ENCODE data around the gene OVAAL.

Gene OVAAL

GRCh38 chr1:180558664-180559063, at the start of gene OVAAL:
OVAAL (plus strand) TSS chr1:180558964.
- H3K9ac ChIP-seq (ENCODE audit: low read length) = no peak within 1 kb of the TSS
- H3K27me3 ChIP-seq (ENCODE audit: control insufficient read depth, insufficient read depth, low read length) = no peaks in the 10 kb centered on the region
- H3K36me3 ChIP-seq (ENCODE audit: control insufficient read depth, insufficient read depth, low read length) = no peaks in the 10 kb centered on the region
- H3K4me1 ChIP-seq (ENCODE audit: control insufficient read depth, insufficient read depth, low read length) = peaks cover 3% of the 10 kb centered on the region; the same call in 1 of the 2 replicates
- no peak within 1 kb of the TSS for H3K27ac ChIP-seq (ENCODE audit: low read depth, low read length)
- H3K9me3 ChIP-seq (ENCODE audit: control insufficient read depth, insufficient read depth, low read depth, low read length) = no peaks in the 10 kb centered on the region; the same call in 1 of the 2 replicates
- H3K4me3 ChIP-seq (ENCODE audit: low read depth, low read length) = no peak within 1 kb of the TSS

GRCh38 chr1:180510882-180511281, 47.9 kb upstream of the OVAAL start:
- Histone ChIP-seq H3K4me3 (ENCODE audit: low read depth, low read length) (no peak overlapping the region), H3K9me3 (ENCODE audit: control insufficient read depth, insufficient read depth, low read depth, low read length) (peaks cover 25% of the 10 kb centered on the region), H3K9ac (ENCODE audit: low read length) (no peak overlapping the region), H3K27me3 (ENCODE audit: control insufficient read depth, insufficient read depth, low read length) (no peaks in the 10 kb centered on the region), H3K36me3 (ENCODE audit: control insufficient read depth, insufficient read depth, low read length) (no peaks in the 10 kb centered on the region), H3K27ac (ENCODE audit: low read depth, low read length) (no peak overlapping the region), H3K4me1 (ENCODE audit: control insufficient read depth, insufficient read depth, low read length) (peaks cover 10% of the 10 kb centered on the region)

GRCh38 chr1:180513531-180513930, 45.2 kb upstream of the OVAAL start:
- H3K9me3 ChIP-seq (ENCODE audit: control insufficient read depth, insufficient read depth, low read depth, low read length) = peaks cover 14% of the 10 kb centered on the region
- no peaks in the 10 kb centered on the region for H3K36me3 ChIP-seq (ENCODE audit: control insufficient read depth, insufficient read depth, low read length)
- no peaks in the 10 kb centered on the region for H3K27me3 ChIP-seq (ENCODE audit: control insufficient read depth, insufficient read depth, low read length)
- H3K4me3 ChIP-seq (ENCODE audit: low read depth, low read length) = no peak overlapping the region
- no peak overlapping the region for H3K9ac ChIP-seq (ENCODE audit: low read length)
- H3K4me1 ChIP-seq (ENCODE audit: control insufficient read depth, insufficient read depth, low read length) = peaks cover 15% of the 10 kb centered on the region
- H3K27ac ChIP-seq (ENCODE audit: low read depth, low read length) = no peak overlapping the region

GRCh38 chr1:180515364-180515763, 43.4 kb upstream of the OVAAL start:
- Histone ChIP-seq H3K36me3 (ENCODE audit: control insufficient read depth, insufficient read depth, low read length) (no peaks in the 10 kb centered on the region), H3K4me1 (ENCODE audit: control insufficient read depth, insufficient read depth, low read length) (peaks cover 20% of the 10 kb centered on the region), H3K27me3 (ENCODE audit: control insufficient read depth, insufficient read depth, low read length) (no peaks in the 10 kb centered on the region), H3K9ac (ENCODE audit: low read length) (no peak overlapping the region), H3K4me3 (ENCODE audit: low read depth, low read length) (no peak overlapping the region), H3K27ac (ENCODE audit: low read depth, low read length) (no peak overlapping the region), H3K9me3 (ENCODE audit: control insufficient read depth, insufficient read depth, low read depth, low read length) (no peaks in the 10 kb centered on the region)

GRCh38 chr1:180515857-180516388, 42.8 kb upstream of the OVAAL start:
- H3K9ac ChIP-seq (ENCODE audit: low read length) = no peak overlapping the region
- no peak overlapping the region for H3K27ac ChIP-seq (ENCODE audit: low read depth, low read length)
- H3K4me1 ChIP-seq (ENCODE audit: control insufficient read depth, insufficient read depth, low read length) = peaks cover 20% of the 10 kb centered on the region
- H3K27me3 ChIP-seq (ENCODE audit: control insufficient read depth, insufficient read depth, low read length) = no peaks in the 10 kb centered on the region
- no peaks in the 10 kb centered on the region for H3K9me3 ChIP-seq (ENCODE audit: control insufficient read depth, insufficient read depth, low read depth, low read length)
- no peaks in the 10 kb centered on the region for H3K36me3 ChIP-seq (ENCODE audit: control insufficient read depth, insufficient read depth, low read length)
- no peak overlapping the region for H3K4me3 ChIP-seq (ENCODE audit: low read depth, low read length)

GRCh38 chr1:180519846-180520245, 38.9 kb upstream of the OVAAL start:
- Histone ChIP-seq H3K9me3 (ENCODE audit: control insufficient read depth, insufficient read depth, low read depth, low read length) (no peaks in the 10 kb centered on the region), H3K9ac (ENCODE audit: low read length) (no peak overlapping the region), H3K36me3 (ENCODE audit: control insufficient read depth, insufficient read depth, low read length) (no peaks in the 10 kb centered on the region), H3K27ac (ENCODE audit: low read depth, low read length) (no peak overlapping the region), H3K27me3 (ENCODE audit: control insufficient read depth, insufficient read depth, low read length) (no peaks in the 10 kb centered on the region), H3K4me1 (ENCODE audit: control insufficient read depth, insufficient read depth, low read length) (peaks cover 28% of the 10 kb centered on the region), H3K4me3 (ENCODE audit: low read depth, low read length) (no peak overlapping the region)

GRCh38 chr1:180521474-180522212, 37.1 kb upstream of the OVAAL start:
- Histone ChIP-seq H3K4me3 (ENCODE audit: low read depth, low read length) (no peak overlapping the region), H3K4me1 (ENCODE audit: control insufficient read depth, insufficient read depth, low read length) (peaks cover 28% of the 10 kb centered on the region), H3K9ac (ENCODE audit: low read length) (peak overlapping the region; percentile 22), H3K9me3 (ENCODE audit: control insufficient read depth, insufficient read depth, low read depth, low read length) (no peaks in the 10 kb centered on the region), H3K27ac (ENCODE audit: low read depth, low read length) (no peak overlapping the region), H3K27me3 (ENCODE audit: control insufficient read depth, insufficient read depth, low read length) (no peaks in the 10 kb centered on the region), H3K36me3 (ENCODE audit: control insufficient read depth, insufficient read depth, low read length) (no peaks in the 10 kb centered on the region)

- no peak overlapping the region for H3K4me3 ChIP-seq (ENCODE audit: low read depth, low read length)
- H3K9ac ChIP-seq (ENCODE audit: low read length) = no peak overlapping the region
- H3K27ac ChIP-seq (ENCODE audit: low read depth, low read length) = no peak overlapping the region
- H3K4me1 ChIP-seq (ENCODE audit: control insufficient read depth, insufficient read depth, low read length) = peaks cover 33% of the 10 kb centered on the region
- no peaks in the 10 kb centered on the region for H3K36me3 ChIP-seq (ENCODE audit: control insufficient read depth, insufficient read depth, low read length)
- no peaks in the 10 kb centered on the region for H3K27me3 ChIP-seq (ENCODE audit: control insufficient read depth, insufficient read depth, low read length)
- no peaks in the 10 kb centered on the region for H3K9me3 ChIP-seq (ENCODE audit: control insufficient read depth, insufficient read depth, low read depth, low read length)
Measured at GRCh38 chr1:180522213-180522515, 36.6 kb upstream of the OVAAL start.

GRCh38 chr1:180524160-180524914, 34.4 kb upstream of the OVAAL start:
- Histone ChIP-seq H3K4me1 (ENCODE audit: control insufficient read depth, insufficient read depth, low read length) (peaks cover 35% of the 10 kb centered on the region), H3K27ac (ENCODE audit: low read depth, low read length) (no peak overlapping the region), H3K27me3 (ENCODE audit: control insufficient read depth, insufficient read depth, low read length) (no peaks in the 10 kb centered on the region), H3K4me3 (ENCODE audit: low read depth, low read length) (no peak overlapping the region), H3K36me3 (ENCODE audit: control insufficient read depth, insufficient read depth, low read length) (no peaks in the 10 kb centered on the region), H3K9ac (ENCODE audit: low read length) (no peak overlapping the region), H3K9me3 (ENCODE audit: control insufficient read depth, insufficient read depth, low read depth, low read length) (no peaks in the 10 kb centered on the region)

GRCh38 chr1:180524915-180525714, 33.6 kb upstream of the OVAAL start:
- Histone ChIP-seq H3K9me3 (ENCODE audit: control insufficient read depth, insufficient read depth, low read depth, low read length) (no peaks in the 10 kb centered on the region), H3K36me3 (ENCODE audit: control insufficient read depth, insufficient read depth, low read length) (no peaks in the 10 kb centered on the region), H3K4me3 (ENCODE audit: low read depth, low read length) (no peak overlapping the region), H3K27ac (ENCODE audit: low read depth, low read length) (no peak overlapping the region), H3K9ac (ENCODE audit: low read length) (no peak overlapping the region), H3K4me1 (ENCODE audit: control insufficient read depth, insufficient read depth, low read length) (peaks cover 34% of the 10 kb centered on the region), H3K27me3 (ENCODE audit: control insufficient read depth, insufficient read depth, low read length) (no peaks in the 10 kb centered on the region)

- no peaks in the 10 kb centered on the region for H3K27me3 ChIP-seq (ENCODE audit: control insufficient read depth, insufficient read depth, low read length)
- no peaks in the 10 kb centered on the region for H3K9me3 ChIP-seq (ENCODE audit: control insufficient read depth, insufficient read depth, low read depth, low read length)
- H3K27ac ChIP-seq (ENCODE audit: low read depth, low read length) = no peak overlapping the region
- no peak overlapping the region for H3K9ac ChIP-seq (ENCODE audit: low read length)
- H3K4me3 ChIP-seq (ENCODE audit: low read depth, low read length) = no peak overlapping the region
- H3K36me3 ChIP-seq (ENCODE audit: control insufficient read depth, insufficient read depth, low read length) = no peaks in the 10 kb centered on the region
- H3K4me1 ChIP-seq (ENCODE audit: control insufficient read depth, insufficient read depth, low read length) = peaks cover 39% of the 10 kb centered on the region
Measured at GRCh38 chr1:180525715-180526039, 33.1 kb upstream of the OVAAL start.

Measured in HUES6 (cell line).